ENCODE results near the gene CACNA1A. TPM values are rescaled to one million over a fixed set of nuclear protein-coding genes. Genes with fewer than 3 reads are reported as not detected.

The CACNA1A gene
- total RNA-seq (under 1 TPM; 0.30 to 0.45 TPM), total RNA-seq (0 to 1.4 (median 0.32) reads per million in 172 experiments)
- 0.27 TPM for polyA plus RNA-seq (2013, experiment 1 of 2)
- polyA plus RNA-seq (2013, experiment 2 of 2): 0.48 TPM

GRCh38 chr19:13506471-13506820 is at the start of gene CACNA1A:
Gene CACNA1A (minus strand): TSS chr19:13506479. CDS start chr19:13506224, 255 bp downstream.
- no peak for DNase-seq
- intact Hi-C loops (cut with DNase I, micrococcal nuclease): no loop called here
- H3K4me3 ChIP-seq (ENCODE audit: low read length): no peak within 1 kb of the TSS
- TF ChIP-seq, protein P1, sequence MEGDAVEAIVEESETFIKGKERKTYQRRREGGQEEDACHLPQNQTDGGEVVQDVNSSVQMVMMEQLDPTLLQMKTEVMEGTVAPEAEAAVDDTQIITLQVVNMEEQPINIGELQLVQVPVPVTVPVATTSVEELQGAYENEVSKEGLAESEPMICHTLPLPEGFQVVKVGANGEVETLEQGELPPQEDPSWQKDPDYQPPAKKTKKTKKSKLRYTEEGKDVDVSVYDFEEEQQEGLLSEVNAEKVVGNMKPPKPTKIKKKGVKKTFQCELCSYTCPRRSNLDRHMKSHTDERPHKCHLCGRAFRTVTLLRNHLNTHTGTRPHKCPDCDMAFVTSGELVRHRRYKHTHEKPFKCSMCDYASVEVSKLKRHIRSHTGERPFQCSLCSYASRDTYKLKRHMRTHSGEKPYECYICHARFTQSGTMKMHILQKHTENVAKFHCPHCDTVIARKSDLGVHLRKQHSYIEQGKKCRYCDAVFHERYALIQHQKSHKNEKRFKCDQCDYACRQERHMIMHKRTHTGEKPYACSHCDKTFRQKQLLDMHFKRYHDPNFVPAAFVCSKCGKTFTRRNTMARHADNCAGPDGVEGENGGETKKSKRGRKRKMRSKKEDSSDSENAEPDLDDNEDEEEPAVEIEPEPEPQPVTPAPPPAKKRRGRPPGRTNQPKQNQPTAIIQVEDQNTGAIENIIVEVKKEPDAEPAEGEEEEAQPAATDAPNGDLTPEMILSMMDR (IDR thresholded peaks at IDR 0.05): no peak
- Mint-ChIP-seq H3K27me3 (peaks cover 79% of the 10 kb centered on the region), H3K36me3 (ENCODE audit: low read depth) (no peaks in the 10 kb centered on the region), H3K4me1 (ENCODE audit: low read depth) (peaks cover 3% of the 10 kb centered on the region), H3K9me3 (no peaks in the 10 kb centered on the region), H3K27ac (no peak within 1 kb of the TSS), H3K4me3 (no peak within 1 kb of the TSS)
- H3K36me3 ChIP-seq (ENCODE audit: insufficient read depth, low read length): no peaks in the 10 kb centered on the region
- no peak for ATAC-seq (ENCODE audit: poor library complexity)
- H3K27me3 ChIP-seq (ENCODE audit: control insufficient read depth in 1 of 2, insufficient read depth in 2 of 2, low read length in 2 of 2): peaks cover 43 to 70% of the 10 kb centered on the region in 2 experiments
- H3K27ac ChIP-seq (ENCODE audit: low read depth in 1 of 2, low read length in 2 of 2): no peak within 1 kb of the TSS
- H3K9me3 ChIP-seq (ENCODE audit: control insufficient read depth in 1 of 2, insufficient read depth in 1 of 2, low read length in 2 of 2): peaks cover 0 to 7% of the 10 kb centered on the region in 2 experiments
- ChIA-PET CTCF (no interaction called here), POLR2A (no interaction called here)
- H3K4me1 ChIP-seq (ENCODE audit: insufficient read depth, low read length): peaks cover 6% of the 10 kb centered on the region

DNA sequence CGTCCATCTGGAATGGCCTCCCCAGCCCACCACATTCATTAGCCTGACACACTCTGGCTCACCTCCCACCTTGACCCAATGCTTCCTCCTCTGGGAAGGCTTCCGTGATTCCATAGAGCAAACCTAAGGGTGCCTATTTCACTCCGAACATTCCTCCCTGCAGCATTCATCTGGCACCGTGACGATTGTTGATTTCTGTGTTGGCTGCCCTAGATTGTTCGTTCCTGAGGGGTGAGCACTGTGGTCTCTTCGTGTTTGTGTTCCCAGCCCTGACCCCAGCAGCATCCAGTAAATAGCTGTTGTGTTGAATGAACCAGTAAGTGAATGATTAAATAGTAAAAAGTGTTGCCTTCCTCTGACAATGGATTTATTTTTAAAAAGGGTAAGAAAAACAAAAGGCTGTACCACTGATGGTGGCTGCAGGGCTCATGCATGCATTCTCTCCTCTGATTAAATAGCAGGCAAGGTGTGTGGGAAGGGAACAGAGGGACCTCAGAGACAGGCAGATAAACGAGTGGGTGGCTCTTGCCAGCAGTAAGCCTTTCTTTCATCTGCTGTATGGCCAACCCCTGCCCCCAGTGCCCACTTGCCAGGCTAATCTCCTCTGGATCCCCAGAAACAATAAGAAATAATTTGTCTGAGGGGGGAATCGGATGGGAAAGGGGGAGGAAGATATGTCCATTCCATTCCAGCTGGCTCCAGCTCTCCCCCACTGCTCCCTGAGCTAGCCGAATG is 48.4 kb upstream of the CACNA1A start:
- Histone ChIP-seq H3K27me3 (ENCODE audit: control insufficient read depth in 1 of 2, insufficient read depth in 2 of 2, low read length in 2 of 2) (peaks cover 3 to 6% of the 10 kb centered on the region in 2 experiments), H3K9me3 (ENCODE audit: control insufficient read depth in 1 of 2, insufficient read depth in 1 of 2, low read length in 2 of 2) (no peaks in the 10 kb centered on the region), H3K4me3 (ENCODE audit: low read length) (no peak overlapping the region), H3K27ac (ENCODE audit: low read depth in 1 of 2, low read length in 2 of 2) (no peak overlapping the region), H3K36me3 (ENCODE audit: insufficient read depth, low read length) (no peaks in the 10 kb centered on the region), H3K4me1 (ENCODE audit: insufficient read depth, low read length) (no peaks in the 10 kb centered on the region)
- ChIA-PET CTCF (no interaction called here), POLR2A (no interaction called here)
- H3K27ac Mint-ChIP-seq: no peak overlapping the region
- no peaks in the 10 kb centered on the region for H3K4me1 Mint-ChIP-seq (ENCODE audit: low read depth)
- no peaks in the 10 kb centered on the region for H3K9me3 Mint-ChIP-seq
- H3K27me3 Mint-ChIP-seq: peaks cover 49% of the 10 kb centered on the region
- no peak for DNase-seq
- intact Hi-C loops (cut with DNase I, micrococcal nuclease): no loop called here
- no peak overlapping the region for H3K4me3 Mint-ChIP-seq
- TF ChIP-seq, protein P1 (IDR thresholded peaks at IDR 0.05): no peak
- no peaks in the 10 kb centered on the region for H3K36me3 Mint-ChIP-seq (ENCODE audit: low read depth)
- ATAC-seq (ENCODE audit: poor library complexity): no peak

DNA sequence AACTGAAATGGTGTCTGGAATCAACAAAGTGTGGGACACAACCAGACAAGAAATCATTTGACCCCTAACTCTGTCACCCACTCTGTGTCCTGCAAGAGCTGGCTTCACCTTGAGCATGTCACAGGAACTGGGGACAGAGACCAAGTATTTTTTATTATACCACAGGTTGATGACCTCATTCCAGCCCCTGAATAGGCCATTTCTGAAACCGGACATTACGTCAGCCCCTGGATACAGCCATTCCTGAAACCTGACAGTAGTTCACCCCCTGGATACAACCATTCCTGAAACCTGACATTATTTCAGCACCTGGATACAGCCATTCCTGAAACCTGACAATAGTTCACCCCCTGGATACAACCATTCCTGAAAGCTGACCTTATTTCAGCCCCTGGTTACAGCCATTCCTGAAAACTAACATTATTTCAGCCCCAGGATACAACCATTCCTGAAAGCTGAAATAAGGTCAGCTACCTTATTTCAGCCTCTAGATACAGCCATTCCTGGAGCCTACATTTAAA is 47.7 kb upstream of the CACNA1A start:
- Mint-ChIP-seq H3K27ac (no peak overlapping the region), H3K4me1 (ENCODE audit: low read depth) (no peaks in the 10 kb centered on the region), H3K4me3 (no peak overlapping the region), H3K27me3 (peaks cover 48% of the 10 kb centered on the region), H3K36me3 (ENCODE audit: low read depth) (no peaks in the 10 kb centered on the region), H3K9me3 (no peaks in the 10 kb centered on the region)
- ChIA-PET POLR2A (no interaction called here), CTCF (no interaction called here)
- ATAC-seq (ENCODE audit: poor library complexity) (no peak), DNase-seq (no peak)
- no peak overlapping the region for H3K27ac ChIP-seq (ENCODE audit: low read depth in 1 of 2, low read length in 2 of 2)
- no peaks in the 10 kb centered on the region for H3K36me3 ChIP-seq (ENCODE audit: insufficient read depth, low read length)
- H3K4me1 ChIP-seq (ENCODE audit: insufficient read depth, low read length): no peaks in the 10 kb centered on the region
- no peak overlapping the region for H3K4me3 ChIP-seq (ENCODE audit: low read length)
- no peaks in the 10 kb centered on the region for H3K9me3 ChIP-seq (ENCODE audit: control insufficient read depth in 1 of 2, insufficient read depth in 1 of 2, low read length in 2 of 2)
- H3K27me3 ChIP-seq (ENCODE audit: control insufficient read depth in 1 of 2, insufficient read depth in 2 of 2, low read length in 2 of 2): peaks cover 3 to 6% of the 10 kb centered on the region in 2 experiments
- TF ChIP-seq, protein P1 (IDR thresholded peaks at IDR 0.05): no peak
- intact Hi-C loops (cut with DNase I, micrococcal nuclease): no loop called here
